HL-60 (cell line): ENCODE measurements around the gene METRNL.

ENCODE experiments used
- DNase-seq, 2 experiments: peaks; one replicate each; pipeline ENCODE4 v3.0.0-alpha.2; 2010 to 2020; ENCODE audit warnings: low read depth in 1 of 2, low spot score in 1 of 2
- H3K27ac ChIP-seq: fragments of 250-450 bp; sonication (Bioruptor Pico); replicated peaks from 2 replicates; pipeline ENCODE4 v1.5.1; 2020; ENCODE audit warnings: mild to moderate bottlenecking, moderate library complexity
- H3K27me3 ChIP-seq: fragments of 250-450 bp; sonication (Bioruptor Pico); 2 replicates; pipeline ENCODE4 v1.5.1; 2021; ENCODE audit warnings: mild to moderate bottlenecking, moderate library complexity; ENCODE audit not compliant: insufficient read depth, poor library complexity, severe bottlenecking
- H3K4me3 ChIP-seq: replicated peaks from 2 replicates; pipeline ENCODE4 v1.5.1; 2011; ENCODE audit warnings: mild to moderate bottlenecking, control low read depth, low read length; ENCODE audit not compliant: insufficient read depth
- GABPA ChIP-seq: IDR thresholded peaks from 2 replicates; pipeline ENCODE4 v1.6.1; 2012; ENCODE audit warnings: low read depth
- POLR2AphosphoS5 ChIP-seq: IDR thresholded peaks from 2 replicates; pipeline ENCODE4 v1.6.1; 2012; ENCODE audit warnings: low read depth
- SPI1 ChIP-seq: IDR thresholded peaks from 2 replicates; pipeline ENCODE4 v1.6.1; 2012; ENCODE audit warnings: low read depth, mild to moderate bottlenecking, borderline replicate concordance
- TF ChIP-seq, protein P1 (sequence below): IDR thresholded peaks from one replicate; pipeline ENCODE4 v1.5.1; 2011; ENCODE audit warnings: low read length, control low read depth, inconsistent platforms; ENCODE audit not compliant: insufficient read depth
- TF ChIP-seq, protein P2 (sequence below): IDR thresholded peaks from 2 replicates; pipeline ENCODE4 v1.6.1; 2012; ENCODE audit warnings: low read depth; ENCODE audit not compliant: insufficient replicate concordance

METRNL gene

DNA sequence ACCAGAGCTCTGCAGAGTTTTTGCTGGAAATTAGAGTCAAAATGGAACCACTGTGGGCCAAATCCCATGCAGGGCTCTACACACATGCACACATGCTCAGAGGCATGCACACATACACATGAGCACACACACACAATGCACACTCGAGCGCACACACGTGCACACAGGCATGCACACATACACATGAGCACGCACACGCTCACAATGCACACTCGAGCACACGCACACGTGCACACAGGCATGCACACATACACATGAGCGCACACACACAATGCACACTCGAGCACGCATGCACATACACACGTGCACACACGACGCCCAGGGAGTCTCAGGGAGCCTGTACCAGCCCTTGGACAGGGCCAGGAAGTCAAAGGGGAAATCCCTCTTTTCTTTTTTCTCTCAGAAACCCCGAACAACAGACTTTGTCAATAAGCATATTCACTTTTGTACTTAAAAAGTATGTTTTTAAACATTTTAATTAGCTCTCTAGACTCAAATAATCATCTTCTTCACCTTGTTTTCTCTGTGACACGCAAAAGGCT, 8.5 kb upstream of the METRNL start:
- H3K27me3 ChIP-seq = no peaks in the 10 kb centered on the region
- H3K4me3 ChIP-seq = no peak overlapping the region
- TF ChIP-seq GABPA = no peak
- no peak for TF ChIP-seq SPI1
- TF ChIP-seq, protein P1, sequence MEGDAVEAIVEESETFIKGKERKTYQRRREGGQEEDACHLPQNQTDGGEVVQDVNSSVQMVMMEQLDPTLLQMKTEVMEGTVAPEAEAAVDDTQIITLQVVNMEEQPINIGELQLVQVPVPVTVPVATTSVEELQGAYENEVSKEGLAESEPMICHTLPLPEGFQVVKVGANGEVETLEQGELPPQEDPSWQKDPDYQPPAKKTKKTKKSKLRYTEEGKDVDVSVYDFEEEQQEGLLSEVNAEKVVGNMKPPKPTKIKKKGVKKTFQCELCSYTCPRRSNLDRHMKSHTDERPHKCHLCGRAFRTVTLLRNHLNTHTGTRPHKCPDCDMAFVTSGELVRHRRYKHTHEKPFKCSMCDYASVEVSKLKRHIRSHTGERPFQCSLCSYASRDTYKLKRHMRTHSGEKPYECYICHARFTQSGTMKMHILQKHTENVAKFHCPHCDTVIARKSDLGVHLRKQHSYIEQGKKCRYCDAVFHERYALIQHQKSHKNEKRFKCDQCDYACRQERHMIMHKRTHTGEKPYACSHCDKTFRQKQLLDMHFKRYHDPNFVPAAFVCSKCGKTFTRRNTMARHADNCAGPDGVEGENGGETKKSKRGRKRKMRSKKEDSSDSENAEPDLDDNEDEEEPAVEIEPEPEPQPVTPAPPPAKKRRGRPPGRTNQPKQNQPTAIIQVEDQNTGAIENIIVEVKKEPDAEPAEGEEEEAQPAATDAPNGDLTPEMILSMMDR = no peak
- no peak for TF ChIP-seq POLR2AphosphoS5
- TF ChIP-seq, protein P2, sequence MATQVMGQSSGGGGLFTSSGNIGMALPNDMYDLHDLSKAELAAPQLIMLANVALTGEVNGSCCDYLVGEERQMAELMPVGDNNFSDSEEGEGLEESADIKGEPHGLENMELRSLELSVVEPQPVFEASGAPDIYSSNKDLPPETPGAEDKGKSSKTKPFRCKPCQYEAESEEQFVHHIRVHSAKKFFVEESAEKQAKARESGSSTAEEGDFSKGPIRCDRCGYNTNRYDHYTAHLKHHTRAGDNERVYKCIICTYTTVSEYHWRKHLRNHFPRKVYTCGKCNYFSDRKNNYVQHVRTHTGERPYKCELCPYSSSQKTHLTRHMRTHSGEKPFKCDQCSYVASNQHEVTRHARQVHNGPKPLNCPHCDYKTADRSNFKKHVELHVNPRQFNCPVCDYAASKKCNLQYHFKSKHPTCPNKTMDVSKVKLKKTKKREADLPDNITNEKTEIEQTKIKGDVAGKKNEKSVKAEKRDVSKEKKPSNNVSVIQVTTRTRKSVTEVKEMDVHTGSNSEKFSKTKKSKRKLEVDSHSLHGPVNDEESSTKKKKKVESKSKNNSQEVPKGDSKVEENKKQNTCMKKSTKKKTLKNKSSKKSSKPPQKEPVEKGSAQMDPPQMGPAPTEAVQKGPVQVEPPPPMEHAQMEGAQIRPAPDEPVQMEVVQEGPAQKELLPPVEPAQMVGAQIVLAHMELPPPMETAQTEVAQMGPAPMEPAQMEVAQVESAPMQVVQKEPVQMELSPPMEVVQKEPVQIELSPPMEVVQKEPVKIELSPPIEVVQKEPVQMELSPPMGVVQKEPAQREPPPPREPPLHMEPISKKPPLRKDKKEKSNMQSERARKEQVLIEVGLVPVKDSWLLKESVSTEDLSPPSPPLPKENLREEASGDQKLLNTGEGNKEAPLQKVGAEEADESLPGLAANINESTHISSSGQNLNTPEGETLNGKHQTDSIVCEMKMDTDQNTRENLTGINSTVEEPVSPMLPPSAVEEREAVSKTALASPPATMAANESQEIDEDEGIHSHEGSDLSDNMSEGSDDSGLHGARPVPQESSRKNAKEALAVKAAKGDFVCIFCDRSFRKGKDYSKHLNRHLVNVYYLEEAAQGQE = no peak
- no peak for DNase-seq
- no peak overlapping the region for H3K27ac ChIP-seq

DNA sequence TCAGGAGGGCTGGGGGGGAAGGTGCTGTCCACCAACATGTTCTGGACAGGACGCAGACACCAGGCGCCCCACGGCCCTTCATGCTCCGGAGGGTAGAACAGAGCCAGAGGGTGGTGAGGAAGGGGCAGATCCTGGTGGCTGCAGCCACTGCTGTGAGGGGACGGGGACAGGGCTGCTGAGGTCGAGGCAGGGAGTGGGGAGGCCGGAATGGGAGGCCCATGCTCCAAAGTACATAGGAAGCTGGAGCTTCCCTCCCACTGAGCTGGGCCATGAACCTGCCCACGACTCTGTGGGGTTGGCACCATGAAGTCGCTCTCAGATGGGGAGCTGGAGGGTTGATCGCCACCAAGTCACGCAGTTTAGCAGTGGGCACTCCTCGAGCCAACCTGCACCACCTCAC, 8.0 kb upstream of the METRNL start:
- H3K4me3 ChIP-seq = no peak overlapping the region
- no peak for DNase-seq
- no peak overlapping the region for H3K27ac ChIP-seq
- H3K27me3 ChIP-seq = no peaks in the 10 kb centered on the region
- TF ChIP-seq, protein P2 = no peak
- TF ChIP-seq POLR2AphosphoS5 (no peak), SPI1 (no peak), GABPA (no peak)
- TF ChIP-seq, protein P1 = no peak

DNA sequence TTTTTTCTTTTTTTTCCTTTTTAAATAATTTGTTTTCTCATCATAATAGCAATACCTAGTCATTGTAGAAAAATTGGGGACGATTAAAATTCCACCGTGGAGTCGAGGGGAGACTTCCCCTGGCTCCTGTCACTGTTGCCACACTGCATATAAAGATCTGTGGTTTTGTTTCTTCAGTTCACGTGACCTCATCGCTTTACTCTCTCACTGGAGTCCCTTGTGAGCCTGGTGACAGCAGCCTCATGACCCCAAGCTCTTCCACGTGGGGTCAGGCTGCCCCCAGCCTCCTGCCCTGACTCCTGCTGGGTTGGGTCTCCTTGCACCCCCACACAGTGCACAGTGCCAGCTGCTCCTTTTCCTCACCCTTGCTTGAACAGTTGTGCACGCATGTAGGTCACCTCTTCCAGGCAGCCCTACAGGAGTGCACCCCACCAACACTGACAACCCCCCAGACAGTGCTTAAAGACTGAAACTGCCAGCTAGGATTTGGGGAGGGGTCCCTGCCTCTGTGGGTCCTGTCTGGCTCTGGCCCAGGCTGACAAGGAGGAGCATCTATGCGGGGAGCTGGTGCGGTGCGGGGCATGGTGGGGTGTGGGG, 7.3 kb upstream of the METRNL start:
- H3K27me3 ChIP-seq = no peaks in the 10 kb centered on the region
- DNase-seq = peak in 1 of 2 experiments; percentile 63
- TF ChIP-seq, protein P2 = no peak
- TF ChIP-seq GABPA = no peak
- TF ChIP-seq POLR2AphosphoS5 = no peak
- TF ChIP-seq SPI1 = peak; percentile 42; the same call in 1 of the 2 replicates
- TF ChIP-seq, protein P1 = no peak

More for the DNA sequence above, 7.3 kb upstream of the METRNL start:
- Histone ChIP-seq H3K4me3 (no peak overlapping the region), H3K27ac (no peak overlapping the region)
